HG03135 (cell line): ENCODE data around the gene CFHR2.
"Not testable (repeated sequence)": the region's sequence is repeated elsewhere in the genome, so short reads cannot be mapped to it uniquely, and the experiment has no call there.

Experiments used
- ATAC-seq: cut with Tn5 transposase; IDR thresholded peaks from one replicate; pipeline ENCODE4 v1.9.1; 2021; ENCODE audit warnings: mild to moderate bottlenecking, moderate library complexity; ENCODE audit not compliant: unreplicated experiment

Gene CFHR2

DNA sequence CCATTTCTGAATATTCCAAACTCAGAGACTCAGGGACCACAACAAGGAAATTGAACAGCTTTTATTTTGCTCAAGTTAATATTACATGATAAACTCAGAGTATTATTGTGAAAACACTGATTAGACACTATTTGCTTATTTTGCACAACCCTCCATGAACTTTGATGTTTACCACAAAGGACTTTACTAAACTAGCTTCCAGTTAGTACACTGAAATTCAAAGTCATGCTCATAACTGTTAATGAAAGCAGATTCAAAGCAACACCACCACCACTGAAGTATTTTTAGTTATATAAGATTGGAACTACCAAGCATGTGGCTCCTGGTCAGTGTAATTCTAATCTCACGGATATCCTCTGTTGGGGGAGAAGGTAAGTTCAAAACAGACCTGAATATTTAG, at the start of gene CFHR2:
TSS of gene CFHR2 (plus strand) at position 171 of the 400 bp plus-strand sequence. CDS start at position 314, 143 bp downstream.
- ATAC-seq = not testable (repeated sequence)

DNA sequence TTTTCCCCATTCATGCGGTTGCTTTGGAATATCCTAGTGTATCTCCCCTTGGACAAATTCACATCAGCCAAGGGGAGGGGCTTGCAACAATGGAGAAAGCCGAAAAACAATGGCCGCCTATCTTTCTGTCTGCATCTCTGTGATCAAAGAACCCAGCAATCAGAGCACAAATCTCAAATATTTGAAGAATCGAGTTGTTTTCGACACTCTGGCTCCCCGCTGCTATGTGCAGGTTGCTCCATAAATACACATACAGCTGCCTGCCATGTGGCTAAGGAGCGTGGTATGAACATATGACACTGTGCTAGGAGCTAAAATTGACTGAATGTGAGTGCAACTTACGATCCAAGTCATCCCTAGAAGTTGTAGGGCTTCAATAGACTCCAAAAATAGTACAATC, 47.2 kb upstream of the CFHR2 start:
- ATAC-seq = no peak

DNA sequence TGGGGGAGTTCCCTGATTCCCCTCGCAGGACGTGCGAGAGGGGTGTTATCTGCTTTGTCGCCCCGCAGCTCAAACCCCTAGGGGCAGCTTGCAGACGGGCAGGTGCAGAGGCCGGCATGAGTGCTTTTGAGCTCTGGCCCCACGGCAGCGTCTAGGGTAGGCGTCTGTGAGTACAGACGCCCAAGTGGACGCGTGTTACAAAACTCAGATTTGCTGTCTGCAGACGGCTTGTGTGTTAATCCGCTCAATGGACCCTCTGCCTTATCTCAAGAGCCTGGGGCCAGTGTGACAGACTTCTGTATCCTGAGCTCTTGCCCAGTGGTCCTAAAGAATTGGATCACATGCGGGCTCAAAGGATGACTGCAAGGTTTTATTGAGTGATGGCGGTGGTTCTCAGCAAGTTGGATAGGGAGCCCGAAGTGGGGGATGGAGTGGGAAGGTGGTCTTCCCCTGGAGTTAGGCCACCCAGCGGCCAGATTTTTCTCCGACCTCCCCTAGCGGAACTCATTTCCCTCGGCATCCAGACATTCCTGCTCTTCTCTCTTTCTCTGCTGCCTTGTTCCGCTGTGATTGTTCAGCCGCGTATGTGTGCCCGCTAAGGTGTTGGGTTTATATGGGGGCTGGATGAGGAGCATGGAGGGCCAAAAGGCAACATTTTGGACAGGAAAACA, 46.2 kb upstream of the CFHR2 start:
- no peak for ATAC-seq

DNA sequence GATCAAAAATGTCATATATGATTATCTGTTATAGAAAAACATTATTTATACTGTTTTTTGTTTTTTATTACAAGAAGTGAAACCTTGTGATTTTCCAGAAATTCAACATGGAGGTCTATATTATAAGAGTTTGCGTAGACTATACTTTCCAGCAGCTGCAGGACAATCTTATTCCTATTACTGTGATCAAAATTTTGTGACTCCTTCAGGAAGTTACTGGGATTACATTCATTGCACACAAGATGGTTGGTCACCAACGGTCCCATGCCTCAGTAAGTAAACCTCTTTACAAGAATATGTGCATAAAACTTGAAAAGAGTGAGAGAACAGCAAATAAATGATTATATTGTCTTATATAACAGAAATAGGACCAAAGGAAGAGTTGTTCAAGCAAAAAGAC, 41.2 kb upstream of the CFHR2 start:
- ATAC-seq = no peak

DNA sequence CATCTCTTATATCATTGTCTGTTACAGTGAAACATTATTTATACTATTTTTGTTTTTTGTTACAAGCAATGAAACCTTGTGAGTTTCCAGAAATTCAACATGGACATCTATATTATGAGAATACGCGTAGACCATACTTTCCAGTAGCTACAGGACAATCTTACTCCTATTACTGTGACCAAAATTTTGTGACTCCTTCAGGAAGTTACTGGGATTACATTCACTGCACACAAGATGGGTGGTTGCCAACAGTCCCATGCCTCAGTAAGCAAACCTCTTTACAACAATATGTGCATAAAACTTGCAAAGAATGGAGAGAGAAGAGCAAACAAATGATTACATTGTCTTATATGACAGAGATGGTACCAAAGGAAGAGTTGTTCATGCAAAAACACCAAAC, 33.3 kb upstream of the CFHR2 start:
- ATAC-seq = no peak

DNA sequence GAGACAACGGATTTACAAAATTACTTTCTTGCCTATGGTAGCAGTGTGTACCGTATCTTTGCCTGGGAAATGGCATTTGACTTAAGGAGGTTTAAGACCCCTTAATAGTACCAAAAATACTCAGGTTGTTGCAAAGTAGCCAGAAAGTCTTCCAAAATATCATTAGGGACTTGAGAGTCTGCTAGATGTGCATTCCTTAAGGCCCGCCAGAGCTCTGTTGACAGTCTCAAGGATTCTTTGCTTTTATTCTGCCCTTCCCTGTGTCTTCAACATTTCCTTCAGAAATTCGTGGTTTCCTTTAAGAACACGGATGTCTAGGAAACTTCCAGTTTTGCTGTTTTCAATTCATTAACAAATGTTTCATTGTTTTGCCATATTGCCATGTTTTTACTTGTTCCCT, 31.3 kb upstream of the CFHR2 start:
- not testable (repeated sequence) for ATAC-seq

DNA sequence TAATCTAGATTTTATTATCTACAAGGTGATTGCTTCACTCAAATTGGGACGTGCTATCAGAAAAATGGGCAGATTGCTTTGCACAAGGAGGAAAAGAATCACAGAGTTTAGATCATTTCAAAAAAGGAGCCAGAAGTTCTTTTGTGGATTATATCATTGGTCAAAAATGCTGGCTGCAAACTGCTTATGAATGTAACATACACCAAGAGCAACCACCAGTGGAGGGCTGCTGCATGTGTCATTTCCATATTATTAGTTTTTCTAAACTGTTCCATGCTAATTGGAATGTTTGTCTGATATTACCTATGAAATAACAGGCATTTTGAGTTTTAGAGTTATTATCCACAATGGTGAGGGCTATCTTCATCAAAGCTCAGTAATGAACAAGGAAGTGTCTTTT, 16.7 kb upstream of the CFHR2 start:
- ATAC-seq = not testable (repeated sequence)

DNA sequence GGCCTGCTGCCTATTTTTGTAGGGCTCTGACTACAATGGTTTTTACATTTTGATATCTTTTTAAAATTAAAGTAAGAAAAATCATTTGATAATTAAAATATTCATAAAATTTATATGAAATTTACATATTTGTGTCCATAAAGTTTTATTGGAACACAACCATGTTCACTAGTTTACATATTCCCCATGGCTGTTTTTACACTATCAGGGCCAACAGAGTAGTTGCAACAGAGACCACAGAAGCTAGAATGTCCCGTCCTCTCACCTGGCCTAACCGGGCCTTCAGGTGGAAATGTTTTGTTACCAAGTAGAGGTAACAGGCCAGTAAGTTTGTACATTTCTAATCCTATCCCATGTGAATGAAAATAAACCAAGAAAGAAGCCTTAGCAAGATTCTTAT, 10.7 kb upstream of the CFHR2 start:
- ATAC-seq = not testable (repeated sequence)

DNA sequence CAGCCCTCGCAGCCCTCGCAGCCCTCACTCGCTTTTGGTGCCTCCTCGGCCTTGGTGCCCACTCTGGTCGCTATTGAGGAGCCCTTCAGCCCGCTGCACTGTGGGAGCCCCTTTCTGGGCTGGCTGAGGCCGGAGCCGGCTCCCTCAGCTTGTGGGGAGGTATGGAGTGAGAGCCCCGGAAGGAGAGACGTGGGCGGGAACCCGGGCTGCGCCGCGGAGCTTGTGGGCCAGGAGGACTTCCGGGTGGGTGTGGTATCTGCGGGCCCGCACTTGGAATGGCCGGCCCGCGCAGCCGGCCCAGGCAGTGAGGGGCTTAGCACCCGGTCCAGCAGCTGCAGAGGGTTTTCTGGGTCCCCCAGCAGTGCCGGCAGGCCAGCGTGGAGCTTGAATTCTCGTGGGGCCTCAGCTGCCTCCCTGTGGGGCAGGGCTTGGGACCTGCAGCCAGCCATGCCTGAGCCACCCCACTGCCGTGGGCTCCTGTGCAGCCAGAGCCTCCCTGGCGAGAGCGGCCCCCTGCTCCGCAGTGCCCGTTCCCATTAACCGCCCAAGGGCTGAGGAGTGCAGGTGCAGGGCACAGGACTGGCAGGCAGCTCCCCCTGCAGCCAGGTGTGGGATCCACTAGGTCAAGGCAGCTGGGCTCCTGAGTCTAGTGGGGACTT, 9.9 kb upstream of the CFHR2 start:
- no peak for ATAC-seq

DNA sequence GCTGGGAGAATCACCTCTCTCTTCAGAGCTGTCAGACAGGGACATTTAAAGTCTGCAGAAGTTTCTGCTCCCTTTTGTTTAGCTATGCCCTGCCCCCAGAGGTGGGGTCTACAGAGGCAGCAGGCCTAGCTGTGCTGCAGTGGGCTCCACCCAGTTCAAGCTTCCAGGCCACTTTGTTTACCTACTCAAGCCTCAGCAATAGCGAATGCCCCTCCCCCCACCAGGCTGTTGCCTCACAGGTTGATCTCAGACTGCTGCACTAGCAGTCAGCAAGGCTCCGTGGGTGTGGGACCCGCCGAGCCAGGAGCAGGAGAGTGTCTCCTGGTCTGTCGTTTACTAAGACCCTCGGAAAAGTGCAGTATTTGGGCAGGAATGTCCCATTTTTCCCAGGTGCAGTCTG, 2.1 kb upstream of the CFHR2 start:
- not testable (repeated sequence) for ATAC-seq

DNA sequence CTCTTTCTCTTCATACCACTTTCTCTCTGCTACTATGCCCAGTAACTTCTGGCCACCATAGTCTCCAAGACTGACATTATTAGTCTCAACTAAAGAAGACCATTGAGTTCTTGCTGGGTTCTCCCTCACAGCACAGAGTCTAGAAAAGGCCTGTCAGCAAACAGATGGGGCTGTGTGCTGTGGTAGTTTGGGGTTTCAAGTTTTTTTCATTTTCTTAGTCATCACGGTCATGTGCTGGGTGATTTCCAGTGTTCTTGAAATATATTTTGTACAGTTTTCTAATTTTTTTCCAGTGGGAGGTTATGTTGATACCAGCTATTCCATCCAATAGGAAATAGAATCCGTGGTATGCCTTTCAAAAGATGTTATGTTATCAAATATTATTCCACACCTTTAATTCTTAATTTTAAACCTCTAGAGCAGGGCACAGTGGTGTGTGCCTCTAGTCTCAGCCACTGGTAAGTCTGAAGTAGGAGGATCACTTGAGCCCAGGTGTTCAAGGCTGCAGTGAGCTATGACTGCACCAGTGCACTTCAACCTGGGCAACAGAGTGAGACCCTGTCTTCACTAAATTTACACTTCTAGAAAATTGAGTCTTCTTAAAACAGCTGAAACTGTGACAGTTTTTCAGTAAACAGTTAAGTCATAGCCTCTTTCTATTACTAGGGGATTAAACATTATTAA, 8.3 kb downstream of the CFHR2 start:
- ATAC-seq = peak; percentile 86

DNA sequence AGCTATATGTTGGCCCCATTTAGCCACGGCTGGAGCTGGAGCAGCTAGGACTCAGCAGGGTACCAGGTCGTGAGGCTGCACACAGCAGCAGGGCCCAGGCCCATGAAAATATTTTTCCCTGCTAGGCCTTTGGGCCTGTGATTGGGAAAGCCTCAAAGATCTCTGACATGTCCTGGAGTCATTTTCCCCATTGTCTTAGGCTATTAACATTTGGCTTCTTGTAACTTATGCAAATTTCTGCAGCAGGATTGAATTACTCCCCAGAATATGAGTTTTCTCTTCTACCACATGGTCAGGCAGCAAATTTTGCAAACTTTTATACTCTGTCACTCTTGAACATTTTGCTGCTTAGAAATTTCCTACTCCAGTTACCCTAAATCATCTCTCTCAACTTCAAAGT, 11.2 kb downstream of the CFHR2 start:
- ATAC-seq = no peak

DNA sequence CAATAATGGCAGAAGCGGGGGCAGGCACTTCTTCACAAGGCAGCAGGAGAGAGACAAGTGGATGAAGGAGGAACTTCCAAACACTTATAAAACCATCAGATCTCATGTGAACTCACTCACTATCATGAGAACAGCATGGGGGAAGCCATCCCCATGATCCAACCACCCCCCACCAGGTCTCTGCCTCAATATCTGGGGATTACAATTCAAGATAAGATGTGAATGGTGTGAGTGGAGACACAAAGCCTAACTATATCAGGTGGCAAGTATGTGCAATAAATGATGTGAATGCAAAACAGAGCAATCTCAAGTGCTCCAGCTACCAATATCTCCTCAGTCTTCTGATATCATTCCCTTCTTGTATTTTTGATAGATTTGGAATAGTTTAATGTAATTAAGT, 12.4 kb downstream of the CFHR2 start:
- no peak for ATAC-seq

DNA sequence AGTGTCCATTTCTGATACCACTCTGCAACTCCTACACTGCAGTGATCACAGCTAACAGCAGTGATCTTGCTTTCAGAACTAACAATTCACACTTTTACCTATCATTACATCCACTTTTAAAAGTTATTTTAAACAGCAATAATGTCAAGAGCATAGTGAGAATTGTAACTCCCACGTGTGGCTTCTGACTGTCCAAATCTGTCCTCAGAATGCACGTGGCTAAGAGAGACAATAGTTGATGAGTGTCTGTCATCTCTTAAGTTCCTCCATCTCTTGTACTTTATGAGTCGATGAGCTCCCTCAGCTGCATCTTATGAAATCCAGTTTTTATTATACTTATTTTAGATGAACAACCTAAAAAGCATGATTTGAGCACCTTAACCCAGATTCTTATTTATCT, 17.3 kb downstream of the CFHR2 start:
- ATAC-seq = no peak

DNA sequence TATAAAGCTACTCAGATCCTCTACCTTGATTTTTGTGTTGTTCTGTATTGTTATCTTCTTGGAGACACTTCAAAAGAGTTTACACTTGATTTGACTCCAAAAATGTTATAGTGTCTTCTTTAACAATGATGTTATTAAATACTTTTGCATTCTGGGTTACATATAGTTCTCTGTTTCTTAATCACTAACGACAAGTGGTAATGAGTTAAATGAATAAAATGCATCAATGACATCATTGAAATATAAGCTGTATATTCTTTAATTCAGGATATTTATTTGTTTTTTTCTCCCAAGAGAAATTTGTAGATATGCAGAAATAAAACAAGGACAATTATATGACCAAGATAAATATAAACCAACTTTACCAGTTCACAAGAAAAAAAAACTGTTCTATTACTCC, 26.6 kb downstream of the CFHR2 start:
- ATAC-seq = no peak

DNA sequence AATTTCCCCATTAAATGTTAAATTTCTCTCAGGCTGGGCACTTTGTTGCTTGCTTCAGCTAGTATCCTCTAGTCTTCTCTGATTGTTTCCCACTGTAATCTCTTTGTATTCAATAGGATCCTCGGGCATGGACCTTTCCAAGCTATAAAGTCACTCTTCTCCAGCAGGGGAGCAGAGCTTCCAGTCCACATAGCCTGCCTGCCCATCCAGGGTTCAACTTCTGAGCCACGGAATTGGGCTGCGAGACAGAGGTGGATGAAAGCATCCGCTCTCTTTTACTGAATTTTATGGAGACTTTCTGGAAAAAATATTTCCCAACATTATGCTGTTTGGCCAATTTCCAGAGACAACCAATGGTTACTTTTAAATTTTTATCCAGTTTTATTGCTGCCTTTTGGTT, 32.7 kb downstream of the CFHR2 start:
- ATAC-seq = no peak

DNA sequence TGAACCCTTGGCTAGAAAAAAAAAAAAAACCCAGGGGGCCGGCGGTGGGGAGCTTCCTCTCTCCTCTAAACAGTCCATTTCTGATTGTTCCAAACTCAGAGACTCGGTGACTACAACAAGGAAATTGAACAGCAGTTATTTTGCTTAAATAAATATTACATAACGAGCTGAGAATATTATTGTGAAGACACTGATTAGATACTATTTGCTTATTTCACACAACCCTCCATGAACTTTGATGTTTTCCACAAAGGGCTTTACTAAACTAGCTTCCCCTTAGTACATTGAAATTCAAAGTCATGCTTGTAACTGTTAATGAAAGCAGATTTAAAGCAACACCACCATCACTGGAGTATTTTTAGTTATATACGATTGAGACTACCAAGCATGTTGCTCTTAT, 33.7 kb downstream of the CFHR2 start, which contains the start of gene CFHR5:
TSS of gene CFHR5 (plus strand) at position 279 of the 400 bp plus-strand sequence. CDS start at position 388, 109 bp downstream.
- no peak for ATAC-seq

DNA sequence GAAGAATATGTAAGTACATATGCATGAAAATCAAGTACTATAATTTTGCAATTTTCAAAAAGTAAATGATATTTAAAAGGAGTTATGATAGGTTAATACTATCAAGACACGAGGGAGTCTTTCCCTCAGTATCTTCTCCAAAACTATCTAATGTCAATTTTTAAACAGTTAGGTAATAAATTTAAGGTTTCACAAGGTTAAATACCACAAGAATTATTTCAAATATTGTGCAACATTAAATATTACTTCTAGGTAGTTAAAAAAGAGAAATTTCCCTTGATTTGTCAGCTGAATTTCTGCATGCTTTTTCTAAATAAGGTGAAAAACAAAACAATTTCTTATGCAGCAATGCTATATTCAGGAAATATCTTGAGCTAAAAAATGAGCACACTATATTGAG, 37.3 kb downstream of the CFHR2 start:
- no peak for ATAC-seq

DNA sequence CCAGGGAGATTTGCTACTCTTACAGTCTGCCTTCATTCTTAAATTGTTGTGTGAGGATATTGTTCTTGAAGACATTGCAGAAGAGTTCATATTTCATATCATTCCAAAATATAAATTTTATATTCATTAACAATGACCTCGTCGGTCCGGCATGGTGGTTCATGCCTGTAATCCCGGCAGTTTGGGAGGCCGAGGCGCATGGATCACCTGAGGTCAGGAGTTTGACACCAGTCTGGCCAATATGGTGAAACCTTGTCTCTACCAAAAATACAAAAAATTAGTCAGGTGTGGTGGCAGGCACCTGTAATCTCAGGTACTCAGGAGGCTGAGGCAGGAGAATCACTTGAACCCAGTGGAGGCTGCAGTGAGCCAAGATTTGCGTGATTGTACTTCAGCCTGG, 38.7 kb downstream of the CFHR2 start:
- ATAC-seq = not testable (repeated sequence)

DNA sequence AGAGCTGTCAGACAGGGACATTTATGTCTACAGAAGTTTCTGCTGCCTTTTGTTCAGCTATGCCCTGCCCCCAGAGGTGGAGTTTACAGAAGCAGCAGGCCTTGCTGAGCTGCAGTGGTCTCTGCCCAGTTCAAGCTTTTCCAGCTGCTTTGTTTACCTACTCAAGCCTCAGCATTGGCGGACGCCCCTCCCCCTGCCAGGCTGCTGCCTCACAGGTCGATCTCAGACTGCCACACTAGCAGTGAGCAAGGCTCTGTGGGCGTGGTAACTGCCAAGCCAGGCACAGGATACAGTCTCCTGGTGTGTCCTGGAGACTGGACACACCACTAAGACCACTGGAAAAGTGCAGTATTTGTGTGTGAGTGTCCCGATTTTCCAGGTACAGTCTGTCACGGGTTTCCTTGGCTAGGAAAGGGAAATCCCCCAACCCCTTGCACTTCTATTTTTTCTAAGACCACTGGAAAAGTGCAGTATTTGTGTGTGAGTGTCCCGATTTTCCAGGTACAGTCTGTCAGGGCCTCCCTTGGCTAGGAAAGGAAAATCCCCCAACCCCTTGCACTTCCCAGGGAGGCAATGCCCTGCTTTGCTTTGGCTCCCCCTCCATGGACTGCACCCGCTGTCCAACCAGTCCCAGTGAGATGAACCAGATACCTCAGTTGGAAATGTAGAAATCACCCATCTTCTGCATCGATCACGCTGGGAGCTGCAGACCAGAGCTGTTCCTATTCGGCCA, 48.5 kb downstream of the CFHR2 start:
- not testable (repeated sequence) for ATAC-seq

DNA sequence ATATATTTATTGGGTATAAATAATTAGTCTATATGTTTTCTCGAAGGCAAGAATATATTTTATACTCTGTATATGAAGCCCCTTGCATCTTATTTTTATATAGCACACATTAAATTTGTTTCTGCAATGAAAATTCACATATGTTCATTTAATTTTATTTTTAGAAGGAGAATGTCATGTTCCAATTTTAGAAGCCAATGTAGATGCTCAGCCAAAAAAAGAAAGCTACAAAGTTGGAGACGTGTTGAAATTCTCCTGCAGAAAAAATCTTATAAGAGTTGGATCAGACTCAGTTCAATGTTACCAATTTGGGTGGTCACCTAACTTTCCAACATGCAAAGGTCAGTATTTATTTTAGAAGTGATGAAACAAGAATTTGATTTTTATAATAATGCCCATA, 50.4 kb downstream of the CFHR2 start:
- ATAC-seq = no peak
